GM12873 (cell line): ENCODE measurements around the gene MAN1A1.

Source experiments
- TF ChIP-seq, protein P1 (sequence below): IDR thresholded peaks from 2 replicates; pipeline ENCODE4 v1.5.1; 2012; ENCODE audit warnings: low read depth, mild to moderate bottlenecking, moderate library complexity, low read length, control low read depth; ENCODE audit not compliant: insufficient read depth; ENCODE audit errors: missing control alignments

The MAN1A1 gene

DNA sequence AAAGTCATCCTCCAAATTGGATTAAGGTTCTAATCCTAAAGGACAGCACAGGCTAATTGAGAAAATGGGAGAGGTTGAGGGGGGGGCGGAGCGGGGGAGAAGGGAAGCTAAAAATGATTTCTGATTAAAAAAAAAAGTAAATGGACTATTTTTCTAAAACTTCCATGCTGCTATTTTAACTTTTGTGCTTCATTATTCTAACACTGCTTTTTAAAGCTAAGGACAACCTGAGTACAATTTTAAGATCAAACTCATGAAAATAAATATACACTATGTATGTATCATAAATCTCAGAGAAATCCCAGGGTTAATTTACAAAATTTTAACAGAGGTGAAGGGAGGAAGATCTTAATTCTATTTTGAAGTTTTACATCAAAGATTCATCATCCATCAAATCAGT lies 4.4 kb downstream of the MAN1A1 start:
- TF ChIP-seq, protein P1, sequence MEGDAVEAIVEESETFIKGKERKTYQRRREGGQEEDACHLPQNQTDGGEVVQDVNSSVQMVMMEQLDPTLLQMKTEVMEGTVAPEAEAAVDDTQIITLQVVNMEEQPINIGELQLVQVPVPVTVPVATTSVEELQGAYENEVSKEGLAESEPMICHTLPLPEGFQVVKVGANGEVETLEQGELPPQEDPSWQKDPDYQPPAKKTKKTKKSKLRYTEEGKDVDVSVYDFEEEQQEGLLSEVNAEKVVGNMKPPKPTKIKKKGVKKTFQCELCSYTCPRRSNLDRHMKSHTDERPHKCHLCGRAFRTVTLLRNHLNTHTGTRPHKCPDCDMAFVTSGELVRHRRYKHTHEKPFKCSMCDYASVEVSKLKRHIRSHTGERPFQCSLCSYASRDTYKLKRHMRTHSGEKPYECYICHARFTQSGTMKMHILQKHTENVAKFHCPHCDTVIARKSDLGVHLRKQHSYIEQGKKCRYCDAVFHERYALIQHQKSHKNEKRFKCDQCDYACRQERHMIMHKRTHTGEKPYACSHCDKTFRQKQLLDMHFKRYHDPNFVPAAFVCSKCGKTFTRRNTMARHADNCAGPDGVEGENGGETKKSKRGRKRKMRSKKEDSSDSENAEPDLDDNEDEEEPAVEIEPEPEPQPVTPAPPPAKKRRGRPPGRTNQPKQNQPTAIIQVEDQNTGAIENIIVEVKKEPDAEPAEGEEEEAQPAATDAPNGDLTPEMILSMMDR, result no peak

DNA sequence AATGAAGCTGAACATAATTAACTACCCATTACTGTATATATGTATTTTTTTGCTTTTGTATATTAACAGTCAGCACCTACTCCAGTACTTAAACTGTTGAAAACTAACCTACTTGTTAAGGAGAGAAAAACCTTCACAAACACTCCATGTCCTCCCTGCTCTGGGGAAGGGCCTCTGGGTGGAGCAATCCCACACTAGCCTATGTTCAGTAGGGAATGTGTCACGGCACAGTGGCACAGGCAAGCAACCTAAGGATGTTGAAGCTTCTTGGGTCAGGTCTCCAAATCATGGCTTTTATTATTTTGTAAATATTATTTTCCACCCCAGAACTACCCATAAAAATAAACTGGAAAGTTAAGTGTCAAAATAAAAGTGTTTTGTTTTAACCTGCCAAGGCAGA lies 5.3 kb downstream of the MAN1A1 start:
- TF ChIP-seq, protein P1, result no peak

DNA sequence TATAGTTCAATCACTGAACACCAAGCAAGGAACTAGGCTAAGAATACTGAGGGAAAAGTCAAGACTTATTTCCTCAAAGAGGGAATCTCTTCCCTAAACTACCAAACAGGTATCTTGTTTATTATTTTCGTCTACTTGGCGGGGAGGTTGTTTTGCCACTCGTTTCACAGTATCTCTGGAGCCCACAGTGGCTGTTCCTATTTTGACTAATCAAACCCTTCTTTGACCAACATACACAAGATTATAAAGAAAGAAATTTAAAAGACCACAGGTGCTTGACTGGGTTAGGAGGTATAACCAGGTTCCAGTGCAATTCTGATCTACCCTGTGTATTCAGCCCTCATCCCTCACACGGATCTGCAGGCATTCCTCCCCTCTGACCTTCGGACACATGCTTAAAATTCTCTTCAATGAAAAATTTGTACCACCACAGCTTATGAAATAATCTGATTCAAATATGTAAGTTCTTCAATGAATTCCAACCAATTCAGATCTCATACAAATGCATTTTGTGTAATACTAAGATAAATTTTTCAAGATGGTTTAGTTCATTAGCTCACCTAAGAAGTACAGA lies 5.9 kb downstream of the MAN1A1 start:
- TF ChIP-seq, protein P1, result no peak

DNA sequence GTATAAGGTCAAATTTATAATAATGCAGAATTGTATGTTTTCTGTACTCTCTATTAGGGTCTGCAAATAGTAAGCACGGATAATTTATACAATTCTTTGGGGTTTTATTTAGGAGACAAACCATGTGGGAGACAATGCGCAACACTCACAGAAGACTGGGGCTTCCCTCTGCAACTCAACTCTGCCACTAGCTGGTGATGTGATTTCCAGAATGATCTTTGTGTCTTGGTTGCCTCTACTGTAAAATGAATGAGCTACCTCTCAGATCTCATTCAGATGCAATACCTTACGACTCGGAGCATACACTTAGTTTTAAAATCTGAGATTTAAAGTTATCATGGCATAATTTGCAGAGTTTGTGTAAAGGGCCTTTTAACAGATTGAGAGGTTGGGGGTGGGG lies 6.4 kb downstream of the MAN1A1 start:
- TF ChIP-seq, protein P1, result no peak

DNA sequence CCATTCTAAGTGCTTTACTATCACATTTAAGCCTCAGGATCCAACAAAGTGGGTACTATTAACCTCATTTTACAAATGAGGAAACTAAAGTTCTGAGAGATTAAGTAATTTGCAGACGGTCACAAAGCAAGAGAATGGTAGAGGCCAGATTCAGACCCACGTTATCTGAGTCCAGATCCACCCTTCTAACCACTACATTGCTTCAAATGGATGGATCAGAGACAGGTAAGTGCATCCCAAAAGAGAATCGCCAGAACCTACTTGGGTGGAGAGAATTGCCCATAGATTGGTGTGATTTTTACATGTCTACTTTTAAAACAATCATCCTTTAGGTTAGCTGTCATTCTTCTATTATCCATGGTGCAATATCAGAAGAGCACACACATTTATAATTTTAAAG lies 7.1 kb downstream of the MAN1A1 start:
- TF ChIP-seq, protein P1, result no peak

DNA sequence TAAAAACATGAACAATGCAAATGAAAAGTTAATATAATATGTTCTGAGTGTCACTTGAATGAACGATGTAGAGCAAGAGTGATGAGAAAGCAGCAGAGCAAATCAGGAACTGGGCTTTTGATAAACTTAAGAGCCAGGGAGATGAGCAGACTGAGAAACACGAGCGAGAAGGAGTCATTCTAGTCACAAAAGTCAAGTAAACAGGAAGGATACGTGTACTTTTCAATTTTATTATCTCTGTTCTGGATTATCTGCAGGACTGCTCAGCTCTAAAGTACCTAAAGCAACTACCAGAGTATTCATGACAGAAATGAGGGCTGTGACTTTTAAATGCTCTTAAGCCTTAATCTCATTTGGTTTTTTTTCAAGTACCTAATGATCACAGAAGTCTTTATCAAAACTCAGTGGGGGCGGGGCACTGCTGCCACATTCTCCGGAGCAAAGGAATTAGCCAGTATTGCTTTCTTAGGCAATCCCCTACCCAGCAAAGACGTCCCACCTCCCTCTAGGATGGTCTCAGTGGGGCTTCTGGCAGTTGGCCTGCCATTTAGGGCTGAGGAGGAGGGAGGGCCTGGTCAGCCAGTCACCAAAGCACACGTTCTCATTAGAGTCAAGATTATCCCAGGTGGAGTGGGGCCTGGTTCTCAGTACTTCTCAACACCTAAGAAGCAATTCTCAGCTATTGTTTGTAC lies 8.6 kb downstream of the MAN1A1 start:
- TF ChIP-seq, protein P1, result no peak

DNA sequence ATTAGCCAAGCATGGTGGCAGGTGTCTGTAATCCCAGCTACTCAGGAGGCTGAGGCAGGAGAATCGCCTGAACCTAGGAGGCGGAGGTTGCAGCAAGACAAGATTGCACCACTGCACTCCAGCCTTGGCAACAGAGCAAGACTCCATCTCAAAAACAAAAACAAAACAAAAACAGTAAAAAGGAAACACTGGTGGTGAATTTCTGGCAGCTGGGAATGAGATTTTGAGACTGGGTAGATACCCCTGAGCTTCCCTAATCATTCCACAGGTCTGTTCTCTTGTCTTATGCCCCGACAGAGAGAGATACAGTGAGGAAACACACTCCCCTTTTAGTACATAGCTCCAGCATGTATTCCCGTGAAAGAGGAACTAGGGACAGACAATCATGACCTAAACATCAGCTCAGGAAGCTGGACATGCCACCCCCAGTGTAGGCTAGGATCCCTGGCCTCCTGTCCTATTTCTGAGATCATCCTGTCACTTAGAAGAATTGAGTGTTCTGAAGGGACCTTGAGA lies 9.6 kb downstream of the MAN1A1 start:
- TF ChIP-seq, protein P1, result no peak
